PFSK-1 (cell line): Measurements from ENCODE around the gene LRRC8D.

Experiments
- FOXP2 ChIP-seq: optimal IDR thresholded peaks from 2 replicates; pipeline ENCODE3; 2011; ENCODE audit warnings: borderline replicate concordance, control low read depth, inconsistent platforms; ENCODE audit not compliant: insufficient read depth; ENCODE audit errors: extremely low read length, extremely low read depth
- POLR2AphosphoS5 ChIP-seq: IDR thresholded peaks from 2 replicates; pipeline ENCODE4 v1.6.1; 2012; ENCODE audit warnings: low read depth, mild to moderate bottlenecking, control low read depth, low read length, moderate library complexity
- SIN3A ChIP-seq: IDR thresholded peaks from 2 replicates; pipeline ENCODE4 v1.6.1; 2012; ENCODE audit warnings: mild to moderate bottlenecking, low read length, moderate library complexity, borderline replicate concordance; ENCODE audit not compliant: insufficient read depth
- TAF1 ChIP-seq: IDR thresholded peaks from 2 replicates; pipeline ENCODE4 v1.6.1; 2012; ENCODE audit warnings: low read length, control low read depth, borderline replicate concordance; ENCODE audit not compliant: insufficient read depth

- TF ChIP-seq TAF1 (no peak), POLR2AphosphoS5 (no peak), FOXP2 (no peak), SIN3A (no peak)
These were observed 20.7 kb downstream of the LRRC8D start for GRCh38 chr1:89841507-89841906.
